Peyer's patch (tissue), 4 donors: ENCODE measurements around the gene BCAS3.

Experiments used
- CTCF ChIP-seq, 6 experiments: fragments of 450-650 bp in 4 of 6; fragments of 200-600 bp in 2 of 6; sonication (generic) in 1 of 6; IDR thresholded peaks; one replicate each; pipeline ENCODE4 v1.5.1; 2017 to 2019; ENCODE audit warnings: antibody characterized with exemption in 6 of 6, mild to moderate bottlenecking in 3 of 6, moderate library complexity in 1 of 6
- POLR2A ChIP-seq, 2 donors: fragments of 450-650 bp; IDR thresholded peaks; one replicate each; pipeline ENCODE4 v1.5.1; 2017; ENCODE audit warnings: antibody characterized with exemption in 2 of 2, mild to moderate bottlenecking in 2 of 2, moderate library complexity in 2 of 2

GRCh38 chr17:61203671-61204131 is 526.0 kb downstream of the BCAS3 start:
- TF ChIP-seq CTCF (IDR thresholded peaks at IDR 0.05) (no peak), POLR2A (IDR thresholded peaks at IDR 0.05) (no peak)
